Effector CD8-positive, alpha-beta T cell (primary cell): ENCODE measurements around the gene ANKLE1.
A peak's percentile ranks its signal among the peaks of the same experiment; 100 is the strongest.

Experiments used
- DNase-seq: peaks from one replicate; lab custom pipeline; 2025; lab: John Stamatoyannopoulos, UW

ANKLE1 gene

DNA sequence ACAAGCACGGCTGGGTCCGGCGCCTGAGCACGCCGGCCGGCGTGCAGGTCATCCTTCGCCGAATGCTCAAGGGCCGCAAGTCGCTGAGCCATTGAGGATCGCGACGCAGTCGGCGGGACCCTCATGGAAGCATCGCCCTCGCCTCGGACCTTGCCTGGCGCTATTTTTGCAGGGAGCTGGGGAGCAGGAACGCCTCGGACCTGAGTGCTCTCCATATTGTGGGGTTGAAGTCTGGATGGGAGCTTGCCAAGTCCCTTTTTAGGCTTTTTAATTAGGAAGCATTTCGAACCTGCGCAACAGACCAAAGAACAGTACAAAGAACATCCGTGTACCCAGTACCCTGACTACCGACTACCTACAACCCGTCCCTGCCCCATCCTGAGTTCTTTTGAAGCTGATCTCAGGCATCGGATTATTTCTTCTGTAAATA lies 24.6 kb downstream of the ANKLE1 start:
- no peak for DNase-seq

GRCh38 chr19:17307876-17308377 lies 26.2 kb downstream of the ANKLE1 start:
- DNase-seq, result no peak

GRCh38 chr19:17309198-17309964 lies 27.7 kb downstream of the ANKLE1 start, which contains the start of gene DDA1:
Gene DDA1, plus strand, starts transcription at chr19:17309563. Its CDS starts 92 bp downstream, at chr19:17309655.
- DNase-seq, result peak; percentile 98

DNA sequence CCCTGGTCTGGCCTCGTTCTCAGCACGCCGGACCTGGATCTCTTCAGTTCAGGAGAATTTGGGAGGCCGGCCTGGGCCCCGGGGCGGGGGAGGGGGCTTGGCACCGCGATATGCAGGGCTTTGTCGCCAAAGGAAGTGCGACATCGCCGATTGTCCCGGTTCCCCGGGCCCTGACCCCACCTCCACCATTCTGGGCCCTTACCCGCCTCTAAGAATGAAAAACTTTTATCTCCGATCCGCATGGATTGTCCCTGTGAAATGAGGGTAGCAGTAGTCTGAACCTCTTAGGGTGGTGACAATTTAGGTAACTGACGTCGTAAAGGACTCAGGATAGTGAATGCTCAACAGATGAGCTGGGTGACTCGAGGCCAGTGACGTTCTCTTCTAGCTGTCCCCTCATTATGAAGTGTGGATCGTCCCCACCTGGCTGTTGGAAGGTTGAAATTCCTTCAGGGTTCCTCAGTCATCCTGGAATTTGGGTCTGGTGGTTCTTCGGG lies 28.3 kb downstream of the ANKLE1 start:
- DNase-seq, result no peak

DNA sequence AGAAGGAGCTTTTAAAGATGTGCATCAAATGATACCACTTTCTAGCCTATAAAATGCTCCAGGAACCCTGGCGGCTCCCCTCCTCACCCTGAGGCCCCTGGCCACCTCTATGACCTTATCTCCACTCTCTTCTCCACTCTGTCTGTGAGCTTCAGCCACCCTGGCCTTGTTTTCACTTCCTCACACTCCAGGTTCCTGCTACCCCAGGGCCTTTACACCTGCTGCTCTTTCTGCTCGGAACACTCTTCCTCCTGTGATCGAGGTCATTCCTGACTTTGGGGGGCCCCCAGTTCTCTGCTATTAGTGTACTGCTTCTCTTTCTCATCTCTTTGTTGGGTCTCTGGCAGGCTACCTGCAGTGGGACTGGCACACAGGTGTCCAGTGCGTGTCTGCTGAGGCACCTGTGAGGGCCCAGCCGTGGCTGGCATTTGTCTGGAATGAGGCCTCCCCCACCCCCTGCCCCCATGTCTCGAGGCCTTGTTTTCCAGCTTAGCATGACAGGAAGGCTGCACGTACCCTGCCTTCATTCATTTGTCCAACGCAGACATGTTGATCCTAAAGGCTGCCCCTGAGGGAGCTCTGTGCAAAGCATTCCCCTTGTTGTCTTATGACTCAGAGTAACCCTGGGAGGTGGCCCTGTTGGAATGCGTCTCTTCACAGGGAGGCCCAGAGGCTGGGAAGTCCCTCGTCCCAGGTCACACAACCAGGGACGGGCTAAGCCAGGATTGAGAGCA lies 29.9 kb downstream of the ANKLE1 start:
- no peak for DNase-seq

- DNase-seq, result no peak
Measured at GRCh38 chr19:17312189-17313113, 30.8 kb downstream of the ANKLE1 start.

- DNase-seq, result no peak
Measured at GRCh38 chr19:17314007-17314593, 32.4 kb downstream of the ANKLE1 start.

- no peak for DNase-seq
Measured at GRCh38 chr19:17318966-17319365, 37.3 kb downstream of the ANKLE1 start.

DNA sequence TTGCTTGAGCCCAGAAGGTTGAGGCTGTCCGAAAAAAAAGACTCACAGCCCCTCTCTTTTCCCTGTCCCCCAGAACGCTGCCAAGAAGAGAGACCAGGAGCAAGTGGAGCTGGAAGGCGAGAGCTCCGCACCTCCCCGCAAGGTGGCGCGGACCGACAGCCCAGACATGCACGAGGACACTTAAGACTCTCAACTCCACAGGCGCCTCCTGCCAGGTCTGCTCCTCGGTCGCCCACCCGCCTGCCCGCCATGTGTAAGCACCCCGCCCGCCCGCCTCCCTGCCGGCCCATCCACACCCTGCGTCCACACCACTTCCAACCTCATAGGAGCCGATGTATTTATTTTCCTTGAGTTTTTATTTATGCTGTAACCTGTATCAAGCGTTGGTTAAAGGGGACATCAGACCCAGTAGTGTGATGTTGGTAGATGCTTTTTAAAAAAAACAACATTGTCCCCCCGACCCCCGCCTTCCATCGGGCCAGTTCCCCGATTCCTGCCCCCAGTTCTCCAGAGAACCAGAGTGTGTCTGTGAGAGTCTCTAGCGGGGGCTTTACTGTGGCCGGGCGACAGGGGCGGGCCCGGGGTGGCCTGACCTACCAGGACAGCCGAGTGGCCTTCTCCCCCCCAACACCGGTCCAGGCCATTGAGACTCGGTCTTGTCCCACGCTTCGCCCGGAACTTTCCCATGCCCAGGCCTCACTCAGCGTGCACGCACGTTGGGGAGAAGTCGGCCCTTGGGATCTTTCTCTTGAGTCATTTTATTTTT lies 38.0 kb downstream of the ANKLE1 start:
- DNase-seq, result no peak

- DNase-seq, result no peak
Measured at GRCh38 chr19:17320435-17320834, 38.7 kb downstream of the ANKLE1 start.

DNA sequence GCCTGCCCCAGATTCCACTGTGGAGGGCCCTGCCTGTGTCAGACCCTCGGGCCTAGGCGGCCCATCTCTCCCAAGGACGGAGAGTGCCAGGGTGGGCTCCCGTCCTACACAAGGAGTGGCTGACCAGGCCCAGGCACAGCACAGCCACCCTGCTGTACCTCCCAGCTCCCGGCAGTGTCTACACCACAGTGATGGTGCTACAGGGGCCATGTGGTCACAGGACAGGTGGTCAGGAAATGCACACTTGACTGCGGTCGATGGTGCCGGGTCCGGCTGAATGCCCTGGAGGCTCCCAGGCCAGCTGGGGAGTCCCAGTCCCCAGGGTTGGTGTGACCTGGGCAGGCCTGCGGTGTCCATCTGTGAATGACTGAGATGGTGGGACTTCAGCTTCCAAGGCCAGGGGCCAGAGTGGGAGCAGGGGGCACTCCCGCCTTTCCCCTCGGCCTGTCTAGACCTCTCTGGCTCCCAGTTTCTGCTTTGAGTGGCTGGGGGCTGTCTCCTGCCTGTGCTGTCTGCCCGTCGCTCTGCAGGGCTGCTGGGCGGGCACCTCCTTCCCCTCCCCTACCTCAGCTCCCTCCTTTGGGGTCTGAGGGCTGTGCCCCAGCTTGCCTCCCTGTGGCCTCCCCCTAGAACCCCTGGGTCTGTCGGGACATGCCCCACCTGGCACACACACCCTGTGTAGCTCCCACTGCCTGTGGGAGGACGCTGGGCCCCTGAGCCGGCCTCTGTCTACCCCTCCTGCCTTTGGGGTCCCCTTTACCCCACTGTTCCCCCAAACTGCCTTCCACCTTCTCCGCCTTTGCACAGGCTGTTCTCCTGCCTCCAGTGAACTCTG lies 40.2 kb downstream of the ANKLE1 start:
- no peak for DNase-seq

DNA sequence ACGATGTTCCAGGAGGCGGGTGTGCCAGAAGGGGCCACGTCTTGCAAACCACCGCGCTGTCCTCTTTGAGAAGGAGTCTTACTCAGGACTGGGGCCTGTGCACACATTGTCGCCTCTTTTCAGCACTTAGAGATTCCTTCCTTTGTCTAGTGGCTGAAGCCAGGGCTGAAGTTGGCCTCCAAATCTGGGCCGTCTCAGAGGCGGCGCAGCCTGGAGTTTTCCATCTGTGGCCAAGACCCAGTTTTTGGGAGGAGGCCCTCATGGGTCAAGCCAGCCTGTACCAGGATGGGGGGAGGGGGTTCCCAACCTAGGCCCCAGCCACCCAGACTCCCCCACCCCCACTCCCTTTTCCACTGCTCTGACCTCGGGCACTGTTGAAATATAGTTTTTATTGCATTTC lies 41.2 kb downstream of the ANKLE1 start:
- DNase-seq, result no peak

GRCh38 chr19:17323300-17323963 lies 41.7 kb downstream of the ANKLE1 start:
- DNase-seq, result no peak

- DNase-seq, result no peak
Measured at GRCh38 chr19:17323964-17324332, 42.2 kb downstream of the ANKLE1 start.

DNA sequence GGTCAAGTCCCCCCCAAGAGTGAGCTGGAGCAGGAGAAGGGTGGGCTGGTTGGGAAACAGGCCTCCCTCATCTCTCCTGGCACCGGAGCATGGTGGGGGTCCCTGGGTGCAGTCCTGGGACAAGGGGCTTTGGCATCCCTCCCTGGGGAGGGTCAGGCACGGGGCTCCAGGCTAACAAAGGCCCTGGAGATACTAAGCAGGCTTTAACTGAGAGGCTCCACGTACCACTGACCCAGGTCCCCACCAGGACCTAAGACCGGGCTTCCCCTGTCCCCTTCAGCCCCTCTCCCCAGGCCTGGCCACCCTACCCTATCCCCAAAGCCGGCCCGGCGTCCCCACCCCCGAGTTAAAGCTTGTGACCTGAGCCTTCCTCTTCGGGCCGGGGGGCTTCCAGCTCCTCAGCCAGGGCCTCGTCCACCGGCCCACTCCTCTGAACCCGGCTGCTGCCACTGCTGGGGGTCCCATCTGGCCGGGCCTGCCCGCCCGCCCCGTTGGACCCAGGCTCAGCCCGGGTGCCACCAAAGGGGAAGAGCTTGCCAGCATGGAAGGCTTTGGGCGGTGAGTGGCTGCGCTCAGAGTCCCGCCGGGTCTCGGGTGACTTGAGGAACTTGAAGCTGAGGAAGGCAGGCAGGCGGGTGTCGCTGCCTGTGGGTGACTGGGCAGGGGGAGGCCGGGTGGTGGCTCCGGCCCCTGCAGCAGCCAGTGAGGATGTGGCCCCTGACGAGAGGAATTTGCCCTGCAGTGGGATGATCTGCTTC lies 42.8 kb downstream of the ANKLE1 start:
- no peak for DNase-seq

GRCh38 chr19:17325133-17325532 lies 43.4 kb downstream of the ANKLE1 start:
- no peak for DNase-seq

DNA sequence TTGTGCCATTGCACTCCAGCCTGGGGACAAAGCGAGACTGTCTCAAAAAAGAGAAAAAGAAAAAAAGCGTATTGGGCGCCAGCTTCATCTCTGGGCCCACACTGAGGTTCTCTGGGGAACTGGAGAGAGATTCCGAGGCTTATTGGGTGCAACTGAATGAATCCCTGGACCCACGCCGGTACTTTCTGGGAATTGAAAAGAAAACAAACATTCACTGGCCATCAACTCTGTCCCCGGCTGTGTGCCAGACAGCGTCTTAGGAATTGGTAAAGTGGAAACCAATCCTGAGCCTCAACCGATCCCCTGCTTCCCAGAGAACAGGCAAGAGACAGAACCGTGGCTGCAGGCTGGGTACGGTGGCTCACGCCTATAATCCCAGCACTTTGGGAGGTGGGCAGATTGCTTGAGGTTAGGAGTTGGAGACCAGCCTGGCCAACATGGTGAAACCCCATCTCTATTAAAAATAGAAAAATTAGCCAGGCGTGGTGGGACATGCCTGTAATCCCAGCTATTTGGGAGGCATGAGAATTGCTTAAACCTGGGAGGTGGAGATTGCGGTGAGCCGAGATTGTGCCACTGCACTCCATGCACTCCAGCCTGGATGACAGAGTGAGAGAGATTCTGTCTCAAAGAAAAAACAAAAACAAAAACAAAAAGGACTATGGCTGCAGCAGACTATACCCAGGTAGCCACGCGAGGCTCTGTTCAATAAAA lies 44.3 kb downstream of the ANKLE1 start:
- DNase-seq, result no peak

- no peak for DNase-seq
Measured at GRCh38 chr19:17326595-17326966, 44.9 kb downstream of the ANKLE1 start.
